ENCODE results near the gene SLC16A12. TPM values are rescaled to one million over a fixed set of nuclear protein-coding genes. Genes with fewer than 3 reads are reported as not detected.

Gene SLC16A12
- polyA plus RNA-seq, 4 donors, result 0.21 to 0.89 TPM; not detected in 2

DNA sequence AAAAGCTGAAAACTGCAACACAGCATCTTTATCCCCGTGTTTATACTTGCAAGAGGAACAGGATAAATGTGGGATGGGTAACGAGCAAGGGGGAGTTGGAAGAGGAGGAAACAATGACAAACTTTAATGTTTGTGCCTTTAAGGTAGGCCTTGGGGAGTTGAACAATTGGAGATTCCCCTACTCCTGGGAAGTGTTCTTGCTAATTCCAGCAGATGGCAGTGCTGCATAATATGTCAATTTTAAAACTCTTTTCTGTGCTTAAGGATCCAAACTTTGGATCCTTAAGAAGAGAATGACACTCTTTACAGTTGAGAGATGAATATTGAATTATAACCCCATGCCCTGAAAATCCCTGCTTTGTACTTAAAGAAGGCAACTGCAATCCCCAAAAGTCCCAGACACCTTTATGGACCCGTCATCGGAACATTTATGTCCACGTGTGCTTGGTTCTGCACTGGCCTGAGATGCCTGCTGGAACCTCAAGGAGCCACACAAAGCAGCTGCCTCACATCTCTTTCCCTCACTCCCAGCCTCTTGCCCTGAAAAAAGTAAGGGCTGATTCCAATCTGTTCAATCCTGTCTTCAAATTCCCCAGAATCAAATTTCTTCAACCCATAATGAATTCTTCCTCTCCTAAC lies 109.0 kb downstream of the SLC16A12 start:
- no peaks in the 10 kb centered on the region for H3K36me3 ChIP-seq (ENCODE audit: control insufficient read depth in 3 of 3, insufficient read depth in 2 of 3, low read depth in 1 of 3, low read length in 3 of 3)
- DNase-seq (peak; percentile 66 to 68), FAIRE-seq (no peak)
- H3K27ac ChIP-seq (ENCODE audit: low read depth in 1 of 3, low read length in 2 of 3), result no peak overlapping the region
- H3K27me3 ChIP-seq (ENCODE audit: control insufficient read depth in 3 of 3, insufficient read depth in 3 of 3, low read length in 3 of 3), result no peaks in the 10 kb centered on the region
- H3K9me3 ChIP-seq (ENCODE audit: control insufficient read depth in 2 of 2, insufficient read depth in 1 of 2, low read depth in 1 of 2, low read length in 1 of 2), result no peaks in the 10 kb centered on the region
- H3K4me1 ChIP-seq (ENCODE audit: control insufficient read depth in 3 of 3, insufficient read depth in 2 of 3, low read depth in 1 of 3, low read length in 2 of 3), result peaks cover 0 to 12% (median 0%) of the 10 kb centered on the region in 3 donors
- H3K4me3 ChIP-seq (ENCODE audit: low read depth in 1 of 3, low read length in 3 of 3), result no peak overlapping the region
- 55 to 62% (median 59%) methylated on average over 5 of the region's 5 CpGs for WGBS, 3 donors

DNA sequence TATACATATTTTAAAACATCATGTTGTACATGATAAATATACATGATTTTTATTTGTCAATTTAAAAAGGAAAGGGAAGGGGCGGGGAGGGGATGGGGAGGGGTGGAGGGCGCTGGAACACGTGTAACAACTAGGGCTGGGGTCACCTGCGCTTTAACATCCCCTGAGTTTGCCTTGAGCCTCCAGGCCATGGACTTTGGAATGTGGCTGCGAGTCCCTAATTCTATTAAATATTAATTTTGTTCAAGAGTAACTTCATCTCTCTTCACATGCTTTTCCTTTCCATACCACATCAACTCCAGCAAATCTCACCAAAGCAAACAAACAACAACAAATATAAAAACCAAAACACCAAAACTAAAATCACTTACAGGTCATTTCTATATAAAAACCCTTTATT lies 110.4 kb downstream of the SLC16A12 start:
- Histone ChIP-seq H3K36me3 (ENCODE audit: control insufficient read depth in 3 of 3, insufficient read depth in 2 of 3, low read depth in 1 of 3, low read length in 3 of 3) (peaks cover 0 to 3% (median 0%) of the 10 kb centered on the region in 3 donors), H3K27me3 (ENCODE audit: control insufficient read depth in 3 of 3, insufficient read depth in 3 of 3, low read length in 3 of 3) (no peaks in the 10 kb centered on the region), H3K4me3 (ENCODE audit: low read depth in 1 of 3, low read length in 3 of 3) (no peak overlapping the region), H3K9me3 (ENCODE audit: control insufficient read depth in 2 of 2, insufficient read depth in 1 of 2, low read depth in 1 of 2, low read length in 1 of 2) (no peaks in the 10 kb centered on the region), H3K27ac (ENCODE audit: low read depth in 1 of 3, low read length in 2 of 3) (no peak overlapping the region), H3K4me1 (ENCODE audit: control insufficient read depth in 3 of 3, insufficient read depth in 2 of 3, low read depth in 1 of 3, low read length in 2 of 3) (peaks cover 0 to 12% (median 0%) of the 10 kb centered on the region in 3 donors)
- 24 to 67% (median 29%) methylated on average over 5 of the region's 5 CpGs for WGBS, 3 donors
- FAIRE-seq (no peak), DNase-seq (peak; percentile 28 to 62)

DNA sequence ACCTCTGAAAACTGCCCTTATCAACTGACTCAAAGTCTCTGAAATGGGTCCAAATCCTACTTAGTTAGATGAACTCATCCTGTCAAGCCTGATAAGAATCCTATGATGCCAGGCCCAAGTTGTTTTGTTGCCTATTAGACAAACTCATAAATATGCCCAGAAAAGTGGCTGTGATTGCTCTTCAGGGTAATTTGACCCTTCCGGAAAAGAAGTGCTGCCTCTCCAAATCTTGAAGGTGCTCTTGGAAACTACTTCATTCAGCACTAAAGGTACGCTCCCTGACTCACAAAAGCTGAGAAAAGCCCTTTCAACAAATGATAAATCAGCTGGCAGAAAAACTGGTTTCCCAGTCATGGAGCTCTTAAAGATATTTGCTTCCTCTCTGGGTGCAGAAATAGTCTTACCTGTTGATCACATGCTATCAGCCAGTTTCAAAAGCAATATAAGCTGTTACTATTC lies 114.3 kb downstream of the SLC16A12 start:
- FAIRE-seq, result no peak
- 93 to 96% (median 95%) methylated on average over 2 of the region's 2 CpGs for WGBS, 3 donors
- H3K4me1 ChIP-seq (ENCODE audit: control insufficient read depth in 3 of 3, insufficient read depth in 2 of 3, low read depth in 1 of 3, low read length in 2 of 3), result peaks cover 0 to 17% (median 13%) of the 10 kb centered on the region in 3 donors

DNA sequence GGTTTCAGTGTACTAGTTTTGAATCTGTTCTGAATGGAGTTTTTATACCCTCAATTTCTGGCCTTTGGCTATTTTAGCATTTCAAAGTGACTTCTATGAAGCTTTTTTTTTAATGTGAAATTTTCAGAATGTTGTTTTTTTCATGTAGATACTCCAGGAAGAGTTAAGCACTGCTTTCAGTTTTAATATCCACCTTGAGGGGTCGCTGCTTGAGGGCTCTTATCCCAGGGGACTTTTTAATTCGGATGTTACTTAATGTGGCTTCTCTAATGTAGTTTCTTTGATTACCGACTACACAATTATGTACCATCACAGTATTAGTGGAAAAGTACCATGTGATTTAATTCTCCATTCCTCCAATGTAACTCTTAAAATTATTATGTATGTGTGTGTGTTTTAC lies 115.8 kb downstream of the SLC16A12 start:
- peaks cover 3 to 6% (median 4%) of the 10 kb centered on the region in 3 donors for H3K36me3 ChIP-seq (ENCODE audit: control insufficient read depth in 3 of 3, insufficient read depth in 2 of 3, low read depth in 1 of 3, low read length in 3 of 3)
- 52 to 78% (median 63%) methylated on average over 3 of the region's 3 CpGs for WGBS, 3 donors
- H3K4me1 ChIP-seq (ENCODE audit: control insufficient read depth in 3 of 3, insufficient read depth in 2 of 3, low read depth in 1 of 3, low read length in 2 of 3), result peaks cover 0 to 20% (median 8%) of the 10 kb centered on the region in 3 donors
- no peaks in the 10 kb centered on the region for H3K27me3 ChIP-seq (ENCODE audit: control insufficient read depth in 3 of 3, insufficient read depth in 3 of 3, low read length in 3 of 3)
- no peaks in the 10 kb centered on the region for H3K9me3 ChIP-seq (ENCODE audit: control insufficient read depth in 2 of 2, insufficient read depth in 1 of 2, low read depth in 1 of 2, low read length in 1 of 2)
- FAIRE-seq (no peak), DNase-seq (no peak)
- no peak overlapping the region for H3K27ac ChIP-seq (ENCODE audit: low read depth in 1 of 3, low read length in 2 of 3)
- H3K4me3 ChIP-seq (ENCODE audit: low read depth in 1 of 3, low read length in 3 of 3), result no peak overlapping the region

More for the DNA sequence above, 114.3 kb downstream of the SLC16A12 start:
- peaks cover 1 to 6% (median 3%) of the 10 kb centered on the region in 3 donors for H3K36me3 ChIP-seq (ENCODE audit: control insufficient read depth in 3 of 3, insufficient read depth in 2 of 3, low read depth in 1 of 3, low read length in 3 of 3)
- H3K27ac ChIP-seq (ENCODE audit: low read depth in 1 of 3, low read length in 2 of 3), result no peak overlapping the region
- H3K27me3 ChIP-seq (ENCODE audit: control insufficient read depth in 3 of 3, insufficient read depth in 3 of 3, low read length in 3 of 3), result no peaks in the 10 kb centered on the region
- no peak for DNase-seq
- no peaks in the 10 kb centered on the region for H3K9me3 ChIP-seq (ENCODE audit: control insufficient read depth in 2 of 2, insufficient read depth in 1 of 2, low read depth in 1 of 2, low read length in 1 of 2)
- no peak overlapping the region for H3K4me3 ChIP-seq (ENCODE audit: low read depth in 1 of 3, low read length in 3 of 3)

DNA sequence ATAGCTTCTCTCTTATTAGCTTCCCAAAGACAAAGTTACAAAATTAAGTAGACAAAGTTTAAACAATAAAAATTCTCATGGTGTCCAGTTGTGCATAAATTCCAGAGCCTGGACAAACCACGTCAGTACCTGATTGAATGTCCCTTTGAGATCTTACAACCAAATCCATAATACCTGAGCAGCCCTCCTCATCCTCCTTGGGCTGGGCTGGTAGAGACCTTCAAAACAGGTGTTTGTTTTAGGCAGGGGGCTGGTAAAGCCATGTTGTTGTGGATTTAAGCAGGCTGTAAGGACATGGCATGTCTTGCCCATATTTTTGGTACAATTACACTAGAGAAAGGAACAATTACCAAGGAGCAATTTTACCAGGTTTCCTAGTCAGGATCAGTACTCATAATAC lies 118.9 kb downstream of the SLC16A12 start:
- FAIRE-seq (no peak), DNase-seq (no peak)
- Histone ChIP-seq H3K27me3 (ENCODE audit: control insufficient read depth in 3 of 3, insufficient read depth in 3 of 3, low read length in 3 of 3) (no peaks in the 10 kb centered on the region), H3K4me3 (ENCODE audit: low read depth in 1 of 3, low read length in 3 of 3) (no peak overlapping the region), H3K9me3 (ENCODE audit: control insufficient read depth in 2 of 2, insufficient read depth in 1 of 2, low read depth in 1 of 2, low read length in 1 of 2) (peaks cover 0 to 3% of the 10 kb centered on the region in 2 donors), H3K36me3 (ENCODE audit: control insufficient read depth in 3 of 3, insufficient read depth in 2 of 3, low read depth in 1 of 3, low read length in 3 of 3) (peaks cover 3 to 6% (median 6%) of the 10 kb centered on the region in 3 donors), H3K4me1 (ENCODE audit: control insufficient read depth in 3 of 3, insufficient read depth in 2 of 3, low read depth in 1 of 3, low read length in 2 of 3) (peaks cover 0 to 20% (median 16%) of the 10 kb centered on the region in 3 donors), H3K27ac (ENCODE audit: low read depth in 1 of 3, low read length in 2 of 3) (no peak overlapping the region)
- WGBS, 3 donors, result 80 to 92% (median 87%) methylated on average over 1 of the region's 1 CpG

DNA sequence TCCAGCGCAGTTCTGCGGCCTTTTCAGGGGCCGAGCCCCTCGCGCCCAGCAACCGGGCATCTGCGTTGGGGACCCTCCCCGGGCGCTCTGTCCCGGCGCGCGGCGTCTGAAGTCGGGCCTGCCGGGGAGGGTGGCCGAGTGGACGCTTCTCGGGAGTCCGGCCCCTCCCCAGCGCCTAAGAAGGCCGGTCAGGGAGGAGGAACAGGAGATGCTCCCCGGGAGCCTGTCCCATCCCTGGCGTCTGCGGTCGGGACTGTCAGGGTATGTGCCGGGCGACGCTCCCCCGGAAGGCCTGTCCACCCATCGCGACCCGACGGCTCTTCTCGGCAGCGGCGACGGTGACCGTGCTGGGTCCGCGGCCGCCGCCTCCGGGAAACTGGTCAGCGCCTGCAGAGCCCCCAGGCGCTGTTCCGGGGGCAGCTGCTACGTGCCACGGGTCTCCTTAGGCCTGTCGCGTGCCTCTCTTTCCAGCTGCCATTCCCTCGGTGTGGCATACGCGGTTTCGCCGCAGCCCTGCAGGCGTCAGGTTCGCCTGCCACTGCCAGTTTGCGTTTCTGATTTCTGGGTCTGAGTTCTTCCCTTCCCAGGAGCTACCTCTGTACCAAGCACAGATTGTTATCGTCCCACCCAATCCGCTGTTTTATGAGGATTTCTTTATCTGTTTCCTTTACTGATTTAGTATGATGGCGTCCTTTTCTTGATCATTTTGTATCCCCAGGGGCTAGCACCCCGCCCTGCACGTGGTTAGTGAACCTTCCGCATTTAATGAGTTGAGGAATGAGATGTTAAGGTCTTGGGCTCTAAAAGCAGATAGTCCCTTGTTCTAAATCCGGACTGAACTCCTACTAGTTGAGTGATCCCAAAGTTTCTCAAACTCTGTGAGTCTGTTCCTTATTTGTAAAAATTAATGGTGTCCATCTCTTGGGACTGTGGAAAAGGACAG lies 120.2 kb downstream of the SLC16A12 start:
- no peaks in the 10 kb centered on the region for H3K27me3 ChIP-seq (ENCODE audit: control insufficient read depth in 3 of 3, insufficient read depth in 3 of 3, low read length in 3 of 3)
- peaks cover 0 to 20% (median 16%) of the 10 kb centered on the region in 3 donors for H3K4me1 ChIP-seq (ENCODE audit: control insufficient read depth in 3 of 3, insufficient read depth in 2 of 3, low read depth in 1 of 3, low read length in 2 of 3)
- peaks cover 0 to 6% (median 6%) of the 10 kb centered on the region in 3 donors for H3K36me3 ChIP-seq (ENCODE audit: control insufficient read depth in 3 of 3, insufficient read depth in 2 of 3, low read depth in 1 of 3, low read length in 3 of 3)
- peak overlapping the region; percentile 92 to 99 (median 94) for H3K27ac ChIP-seq (ENCODE audit: low read depth in 1 of 3, low read length in 2 of 3)
- WGBS, 3 donors, result 1% methylated on average over 60 to 66 of the region's 66 CpGs
- H3K9me3 ChIP-seq (ENCODE audit: control insufficient read depth in 2 of 2, insufficient read depth in 1 of 2, low read depth in 1 of 2, low read length in 1 of 2), result peaks cover 0 to 3% of the 10 kb centered on the region in 2 donors
- peak overlapping the region; percentile 65 to 89 (median 79) for H3K4me3 ChIP-seq (ENCODE audit: low read depth in 1 of 3, low read length in 3 of 3)
- DNase-seq (peak; percentile 45 to 85), FAIRE-seq (no peak)

DNA sequence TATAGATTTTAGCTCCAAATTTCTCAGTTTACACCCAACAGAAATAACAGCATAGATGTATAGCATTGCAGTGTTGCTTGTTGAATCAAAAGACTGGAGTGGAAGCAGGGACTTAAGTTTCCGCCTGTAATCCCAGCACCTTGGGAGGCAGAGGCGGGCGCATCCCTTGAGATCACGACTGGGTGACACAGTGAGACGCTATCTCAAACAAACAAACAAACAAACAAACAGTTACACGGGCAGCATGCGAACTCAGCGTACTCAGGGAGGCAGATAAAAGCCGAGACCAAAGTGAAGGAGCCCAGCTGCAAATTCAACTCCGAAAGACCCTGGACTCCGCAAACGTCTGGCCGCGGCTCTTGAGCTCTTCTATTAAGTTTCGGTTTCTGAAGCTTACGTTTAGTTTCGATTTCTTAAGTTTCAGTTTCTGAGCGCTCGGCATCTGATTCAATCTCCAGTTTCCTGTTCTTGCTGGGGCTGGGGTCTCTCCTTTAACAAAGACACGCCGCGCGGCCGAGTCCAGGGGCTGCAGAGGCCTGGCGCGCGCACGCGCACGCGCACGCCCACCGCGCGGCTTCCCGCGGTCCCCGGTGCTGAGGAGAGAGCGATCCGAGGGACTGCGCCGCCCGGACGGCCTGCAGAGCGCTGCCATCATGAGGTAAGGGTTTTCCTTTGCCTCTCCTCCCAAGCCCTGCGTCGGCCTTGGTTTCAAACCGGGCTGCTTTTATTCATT lies 121.1 kb downstream of the SLC16A12 start, which contains the start of gene IFIT5:
IFIT5 (plus strand) TSS at position 423 of the 733 bp plus-strand sequence; CDS start at position 654, 231 bp downstream.
- H3K4me1 ChIP-seq (ENCODE audit: control insufficient read depth in 3 of 3, insufficient read depth in 2 of 3, low read depth in 1 of 3, low read length in 2 of 3), result peaks cover 0 to 20% (median 16%) of the 10 kb centered on the region in 3 donors
- FAIRE-seq, result no peak
- H3K27me3 ChIP-seq (ENCODE audit: control insufficient read depth in 3 of 3, insufficient read depth in 3 of 3, low read length in 3 of 3), result no peaks in the 10 kb centered on the region
- peak within 1 kb of the TSS; percentile 65 to 89 (median 79) for H3K4me3 ChIP-seq (ENCODE audit: low read depth in 1 of 3, low read length in 3 of 3)
- H3K9me3 ChIP-seq (ENCODE audit: control insufficient read depth in 2 of 2, insufficient read depth in 1 of 2, low read depth in 1 of 2, low read length in 1 of 2), result peaks cover 0 to 3% of the 10 kb centered on the region in 2 donors
- WGBS, 3 donors, result 0 to 1% (median 0%) methylated on average over 48 of the region's 48 CpGs
- H3K27ac ChIP-seq (ENCODE audit: low read depth in 1 of 3, low read length in 2 of 3), result peak within 1 kb of the TSS; percentile 92 to 99 (median 94)
- peaks cover 0 to 6% (median 6%) of the 10 kb centered on the region in 3 donors for H3K36me3 ChIP-seq (ENCODE audit: control insufficient read depth in 3 of 3, insufficient read depth in 2 of 3, low read depth in 1 of 3, low read length in 3 of 3)
- peak; percentile 87 to 94 for DNase-seq

All from small intestine (tissue), 7 donors.